Ascending aorta (tissue), 2 donors: ENCODE measurements around the gene DCN. TPM values are rescaled to one million over a fixed set of nuclear protein-coding genes. Genes with fewer than 3 reads are reported as not detected.

ENCODE experiments used
- DNase-seq, 2 donors: peaks; one replicate each; pipeline ENCODE4 v3.0.0-alpha.2; 2019; ENCODE audit warnings: low spot score in 2 of 2
- H3K27ac ChIP-seq, 2 donors: fragments of 200-600 bp; sonication (generic); one replicate each; pipeline ENCODE4 v1.5.1; 2016 to 2017; ENCODE audit warnings: mild to moderate bottlenecking in 1 of 2
- H3K27me3 ChIP-seq: fragments of 200-600 bp; sonication (generic); one replicate; pipeline ENCODE4 v1.5.1; 2017
- H3K36me3 ChIP-seq, 2 donors: fragments of 200-600 bp; sonication (generic); one replicate each; pipeline ENCODE4 v1.5.1; 2016
- H3K4me1 ChIP-seq, 2 donors: fragments of 200-600 bp; sonication (generic); one replicate each; pipeline ENCODE4 v1.5.1; 2016 to 2017; ENCODE audit warnings: mild to moderate bottlenecking in 1 of 2
- H3K4me3 ChIP-seq, 2 donors: fragments of 200-600 bp; sonication (generic); one replicate each; pipeline ENCODE4 v1.5.1; 2016 to 2017; ENCODE audit warnings: mild to moderate bottlenecking in 1 of 2
- H3K9me3 ChIP-seq, 2 donors: fragments of 200-600 bp; sonication (generic); one replicate each; pipeline ENCODE4 v1.5.1; 2016
- CTCF ChIP-seq, 3 experiments: fragments of 200-600 bp in 2 of 3; fragments of 450-650 bp in 1 of 3; sonication (generic) in 2 of 3; IDR thresholded peaks; one replicate each; pipeline ENCODE4 v1.5.1; 2016 to 2019; ENCODE audit warnings: antibody characterized with exemption in 3 of 3, mild to moderate bottlenecking in 1 of 3, moderate library complexity in 1 of 3
- intact Hi-C: fragments of 100-400 bp; cut with DNase I; formaldehyde crosslinking; loops from one replicate; pipeline ENCODE4 v1.15.1; 2023
- total RNA-seq: library from RNA; depleted of rRNA; stranded (reverse); fragments of >200 nt; gene quantifications from one replicate; pipeline ENCODE4 v1.1.0, GENCODE V29; 2016

Gene DCN
- 443 TPM for total RNA-seq

DNA sequence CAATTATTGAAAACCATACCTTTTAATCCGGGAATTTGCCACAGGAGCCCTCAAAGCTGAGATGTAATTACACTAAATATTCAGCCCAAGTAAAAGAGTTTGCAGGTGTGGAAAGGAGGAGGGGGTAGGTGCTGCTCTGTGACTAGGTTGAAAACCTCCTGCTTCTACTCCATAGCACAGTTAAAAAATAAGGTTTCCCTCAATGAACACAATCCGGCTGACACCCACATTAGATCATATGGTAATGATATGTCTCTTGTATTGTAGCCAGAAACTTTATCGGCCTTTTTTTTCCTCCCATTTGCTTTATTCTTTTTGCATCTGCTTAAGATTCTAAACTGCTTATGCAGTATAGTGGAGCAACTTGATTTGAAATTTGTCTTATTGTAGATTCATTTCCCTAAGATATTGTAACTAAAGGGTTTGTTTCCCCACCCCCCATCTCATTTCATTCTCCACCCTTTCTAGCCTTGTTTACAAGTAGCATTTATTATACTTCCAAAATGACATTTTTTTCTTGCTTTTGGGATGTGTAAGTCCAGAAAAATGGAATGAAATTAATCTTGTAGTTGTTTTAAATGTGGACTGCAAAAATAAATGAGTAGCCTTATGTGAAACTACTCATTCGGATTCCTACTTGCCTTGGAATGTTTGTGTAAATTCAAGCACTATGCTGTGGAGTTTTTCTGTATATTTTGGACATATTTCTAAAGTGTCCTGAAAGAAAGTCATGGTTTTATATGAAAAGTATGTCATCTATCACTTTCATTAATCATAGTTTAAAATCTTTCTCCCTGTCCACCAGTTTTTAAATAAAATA lies at the start of gene DCN:
TSS of gene DCN (minus strand) at position 182 of the 820 bp plus-strand sequence. CDS start 4,265 bp downstream, outside the sequence.
- intact Hi-C loops: no loop called here
- no peak within 1 kb of the TSS for H3K27ac ChIP-seq
- no peaks in the 10 kb centered on the region for H3K36me3 ChIP-seq
- H3K4me1 ChIP-seq: peaks cover 0 to 2% of the 10 kb centered on the region in 2 donors
- H3K27me3 ChIP-seq: no peaks in the 10 kb centered on the region
- peak within 1 kb of the TSS; percentile 13 for H3K4me3 ChIP-seq
- no peak for TF ChIP-seq CTCF (IDR thresholded peaks at IDR 0.05)
- no peak for DNase-seq
- H3K9me3 ChIP-seq: no peaks in the 10 kb centered on the region

DNA sequence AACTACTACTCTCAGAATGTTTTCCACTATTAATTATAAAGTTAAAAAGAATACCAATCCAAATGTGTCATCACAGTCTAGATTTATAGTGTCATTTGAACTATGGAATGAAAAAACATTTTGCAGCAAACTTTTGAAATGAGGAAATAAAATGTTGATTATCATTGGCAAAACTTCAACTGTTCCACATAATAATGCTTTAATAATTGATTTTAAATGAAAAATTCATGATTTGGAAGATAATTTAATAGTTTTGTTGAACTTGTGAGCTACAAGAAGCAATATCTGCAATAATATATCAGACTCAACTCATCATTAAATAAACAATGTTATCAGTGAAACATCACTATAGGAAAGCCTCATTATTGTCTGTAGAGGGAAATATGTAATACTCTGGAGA lies 48.2 kb upstream of the DCN start:
- H3K4me1 ChIP-seq: no peaks in the 10 kb centered on the region
- H3K36me3 ChIP-seq: no peaks in the 10 kb centered on the region
- H3K9me3 ChIP-seq: no peaks in the 10 kb centered on the region
- H3K27me3 ChIP-seq: no peaks in the 10 kb centered on the region
- no peak for DNase-seq
- no peak overlapping the region for H3K27ac ChIP-seq
- intact Hi-C loops: no loop called here
- TF ChIP-seq CTCF (IDR thresholded peaks at IDR 0.05): no peak
- H3K4me3 ChIP-seq: no peak overlapping the region

GRCh38 chr12:91226951-91227350 lies 44.3 kb upstream of the DCN start:
- TF ChIP-seq CTCF (IDR thresholded peaks at IDR 0.05): no peak
- intact Hi-C loops: no loop called here
- Histone ChIP-seq H3K9me3 (no peaks in the 10 kb centered on the region), H3K4me1 (no peaks in the 10 kb centered on the region), H3K4me3 (no peak overlapping the region), H3K27ac (no peak overlapping the region), H3K27me3 (no peaks in the 10 kb centered on the region), H3K36me3 (no peaks in the 10 kb centered on the region)
- no peak for DNase-seq

DNA sequence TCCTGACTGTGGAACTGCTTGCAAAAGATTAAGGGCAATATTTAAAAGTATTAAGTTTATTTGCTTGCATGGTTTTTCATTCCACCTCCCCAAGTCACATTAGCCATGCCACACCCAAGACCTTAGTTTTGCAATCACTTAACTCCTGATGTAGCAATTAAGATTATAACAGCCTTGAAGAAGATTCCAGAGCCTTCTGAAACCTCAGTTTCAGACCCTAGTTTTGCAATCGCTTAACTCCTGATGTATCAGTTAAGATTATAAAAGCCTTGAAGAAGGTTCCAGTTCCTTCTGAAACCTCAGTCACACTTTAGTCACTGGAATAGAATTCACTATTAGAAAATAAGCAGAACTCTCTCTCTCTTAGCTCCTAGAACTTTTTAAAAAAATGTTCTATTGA lies 42.7 kb upstream of the DCN start:
- H3K9me3 ChIP-seq: no peaks in the 10 kb centered on the region
- no peaks in the 10 kb centered on the region for H3K36me3 ChIP-seq
- intact Hi-C loops: no loop called here
- no peak for DNase-seq
- no peaks in the 10 kb centered on the region for H3K27me3 ChIP-seq
- no peak overlapping the region for H3K4me3 ChIP-seq
- TF ChIP-seq CTCF (IDR thresholded peaks at IDR 0.05): no peak
- no peak overlapping the region for H3K27ac ChIP-seq
- H3K4me1 ChIP-seq: no peaks in the 10 kb centered on the region

DNA sequence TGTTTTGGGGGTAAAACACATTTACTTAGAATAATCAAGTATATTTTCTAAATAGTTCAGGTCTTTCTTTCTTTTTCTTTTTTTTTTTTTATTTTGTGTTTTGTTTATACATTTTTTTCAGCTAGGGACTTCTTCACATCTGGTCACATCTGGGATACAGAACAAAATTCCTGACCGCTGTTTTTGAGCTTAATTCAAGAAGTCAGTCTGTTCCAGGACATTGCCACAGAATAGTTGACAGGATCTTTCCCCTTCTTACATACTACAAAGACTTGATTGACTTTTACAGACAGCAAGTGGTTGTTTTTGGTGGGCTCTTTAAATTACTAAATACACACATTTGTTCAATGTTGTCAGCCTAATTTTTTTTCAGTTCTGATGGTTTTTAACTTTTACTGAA lies 41.8 kb upstream of the DCN start:
- DNase-seq: no peak
- H3K4me3 ChIP-seq: no peak overlapping the region
- no peaks in the 10 kb centered on the region for H3K9me3 ChIP-seq
- H3K36me3 ChIP-seq: no peaks in the 10 kb centered on the region
- no peaks in the 10 kb centered on the region for H3K4me1 ChIP-seq
- no peaks in the 10 kb centered on the region for H3K27me3 ChIP-seq
- H3K27ac ChIP-seq: no peak overlapping the region
- intact Hi-C loops: no loop called here
- TF ChIP-seq CTCF (IDR thresholded peaks at IDR 0.05): no peak
